Activated T-helper 2 cell treated with anti-CD3 and anti-CD28 coated beads, Interferon-gamma antibody, Interleukin-2, Interleukin-4, amounts not matched to agents 10 μg/mL and 5 μg/mL and 100 μg/mL, durations not matched to agents 14 hours and 24 hours and 36 hours (primary cell): ENCODE measurements around the gene RHBDF2. TPM values are rescaled to one million over a fixed set of nuclear protein-coding genes. Genes with fewer than 3 reads are reported as not detected.

Source experiments
- DNase-seq: peaks from one replicate; pipeline ENCODE4 v3.0.0; 2021; ENCODE audit warnings: low spot score
- H3K27ac Mint-ChIP-seq: one replicate; pipeline ENCODE4 v1.8.0; 2021; ENCODE audit warnings: mixed read lengths
- H3K27me3 Mint-ChIP-seq: one replicate; pipeline ENCODE4 v1.8.0; 2021; ENCODE audit warnings: low read depth, mixed read lengths
- H3K36me3 Mint-ChIP-seq: one replicate; pipeline ENCODE4 v1.8.0; 2021; ENCODE audit warnings: low read depth, mixed read lengths
- H3K4me1 Mint-ChIP-seq: one replicate; pipeline ENCODE4 v1.8.0; 2021; ENCODE audit warnings: low read depth, mixed read lengths
- H3K4me3 Mint-ChIP-seq: one replicate; pipeline ENCODE4 v1.8.0; 2021; ENCODE audit warnings: low read depth, mild to moderate bottlenecking, moderate library complexity, mixed read lengths
- H3K9me3 Mint-ChIP-seq: one replicate; pipeline ENCODE4 v1.8.0; 2021; ENCODE audit warnings: mixed read lengths
- intact Hi-C: fragments of 100-400 bp; cut with micrococcal nuclease; formaldehyde crosslinking; loops from one replicate; pipeline ENCODE4 v1.15.1; 2023
- total RNA-seq: library from RNA; stranded (reverse); gene quantifications from 2 replicates; pipeline ENCODE4 v1.2.3, GENCODE V29; 2022

The RHBDF2 gene
- total RNA-seq, 1 donor from 2014 or later: 45.3 TPM

DNA sequence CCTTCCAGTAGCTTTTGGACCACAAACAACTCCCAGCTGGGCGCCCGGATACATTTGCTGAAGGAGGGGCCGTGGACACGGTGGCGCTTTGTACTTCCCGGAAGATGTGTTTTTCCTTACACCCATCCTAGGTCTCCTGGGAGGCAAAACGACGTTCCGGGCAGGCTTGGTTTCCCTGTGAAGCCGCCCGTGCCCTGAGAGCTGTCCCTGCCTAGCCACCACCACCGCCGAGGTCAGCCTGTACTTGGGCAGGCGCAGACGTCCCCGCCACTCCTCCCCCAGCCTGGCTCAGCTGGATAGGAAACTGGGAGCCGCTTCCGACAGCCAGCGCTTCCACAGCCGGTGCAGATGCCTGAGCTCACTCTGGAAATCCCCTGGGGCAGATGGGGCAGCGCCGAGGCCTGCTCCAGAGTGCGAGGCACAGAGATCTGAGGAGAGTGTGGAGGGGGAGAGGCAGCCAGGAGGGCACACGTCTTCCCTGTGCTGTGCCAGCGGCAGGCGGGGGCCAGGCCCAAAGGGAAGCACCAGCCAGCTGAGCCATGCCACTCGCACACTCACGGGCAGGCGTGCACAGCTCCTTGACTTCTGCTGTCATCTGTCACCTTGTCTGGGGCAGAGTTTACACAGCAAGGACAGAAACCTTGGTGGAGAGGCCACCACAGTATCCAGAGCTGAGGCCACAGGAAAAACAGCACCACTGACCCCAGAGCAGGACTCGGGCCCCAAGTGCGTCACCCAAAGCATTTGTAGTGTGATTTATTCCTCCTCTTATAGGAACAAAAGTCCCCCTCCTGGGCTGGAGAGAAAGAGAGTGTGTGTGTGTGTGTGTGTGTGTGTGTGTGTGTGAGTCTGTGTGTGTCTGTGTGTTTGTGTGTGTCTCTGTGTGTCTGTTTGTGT, 3.0 kb downstream of the RHBDF2 start:
- H3K4me1 Mint-ChIP-seq: peaks cover 28% of the 10 kb centered on the region
- DNase-seq: no peak
- no peak overlapping the region for H3K27ac Mint-ChIP-seq
- no peaks in the 10 kb centered on the region for H3K9me3 Mint-ChIP-seq
- H3K27me3 Mint-ChIP-seq: no peaks in the 10 kb centered on the region
- peak overlapping the region; percentile 21 for H3K4me3 Mint-ChIP-seq
- intact Hi-C loops: loop anchor here (5.0 kb wide), 1 partner anchor 311 kb away; no protein-coding TSS in a partner anchor
- H3K36me3 Mint-ChIP-seq: peaks cover 9% of the 10 kb centered on the region

DNA sequence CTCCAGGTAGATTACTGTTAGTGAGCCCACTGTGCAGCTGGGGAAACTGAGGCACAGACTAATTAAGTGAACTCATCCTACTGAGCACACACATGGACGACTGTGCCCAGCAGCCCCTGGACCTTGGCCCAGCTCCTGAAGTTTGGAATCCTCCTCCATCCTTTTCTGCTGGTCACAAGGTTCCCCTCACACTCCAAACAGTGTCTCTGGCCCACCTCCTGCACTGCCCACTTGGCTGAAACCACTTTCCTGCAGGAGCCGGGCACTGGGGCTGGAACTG, 3.6 kb downstream of the RHBDF2 start:
- Mint-ChIP-seq H3K27me3 (no peaks in the 10 kb centered on the region), H3K27ac (no peak overlapping the region), H3K4me1 (peaks cover 33% of the 10 kb centered on the region), H3K36me3 (peaks cover 9% of the 10 kb centered on the region), H3K4me3 (no peak overlapping the region), H3K9me3 (no peaks in the 10 kb centered on the region)
- DNase-seq: no peak
- intact Hi-C loops: loop anchor here (5.0 kb wide), 1 partner anchor 310 kb away; no protein-coding TSS in a partner anchor

DNA sequence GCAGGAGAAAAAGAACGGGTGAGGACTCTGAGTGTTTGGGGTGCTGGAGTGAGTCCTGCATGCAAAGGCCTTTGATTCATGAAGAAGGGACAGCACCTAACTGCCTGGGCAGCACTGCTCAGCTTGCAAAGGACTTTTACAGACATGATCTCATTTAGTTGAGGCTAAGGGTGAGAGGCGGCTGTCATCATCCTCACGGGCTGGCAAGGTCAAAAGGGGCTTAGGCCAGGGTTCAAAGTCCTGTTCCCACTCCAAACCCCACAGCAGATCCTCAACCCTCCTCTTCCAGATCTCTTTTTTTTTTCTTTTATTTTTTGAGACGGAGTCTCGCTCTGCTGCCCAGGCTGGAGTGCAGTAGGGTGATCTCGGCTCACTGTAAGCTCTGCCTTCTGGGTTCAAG, 4.8 kb downstream of the RHBDF2 start:
- no peaks in the 10 kb centered on the region for H3K27me3 Mint-ChIP-seq
- no peak for DNase-seq
- H3K36me3 Mint-ChIP-seq: peaks cover 9% of the 10 kb centered on the region
- no peaks in the 10 kb centered on the region for H3K9me3 Mint-ChIP-seq
- H3K4me3 Mint-ChIP-seq: no peak overlapping the region
- no peak overlapping the region for H3K27ac Mint-ChIP-seq
- intact Hi-C loops: loop anchor here (5.0 kb wide), 1 partner anchor 309 kb away; no protein-coding TSS in a partner anchor
- peaks cover 37% of the 10 kb centered on the region for H3K4me1 Mint-ChIP-seq

DNA sequence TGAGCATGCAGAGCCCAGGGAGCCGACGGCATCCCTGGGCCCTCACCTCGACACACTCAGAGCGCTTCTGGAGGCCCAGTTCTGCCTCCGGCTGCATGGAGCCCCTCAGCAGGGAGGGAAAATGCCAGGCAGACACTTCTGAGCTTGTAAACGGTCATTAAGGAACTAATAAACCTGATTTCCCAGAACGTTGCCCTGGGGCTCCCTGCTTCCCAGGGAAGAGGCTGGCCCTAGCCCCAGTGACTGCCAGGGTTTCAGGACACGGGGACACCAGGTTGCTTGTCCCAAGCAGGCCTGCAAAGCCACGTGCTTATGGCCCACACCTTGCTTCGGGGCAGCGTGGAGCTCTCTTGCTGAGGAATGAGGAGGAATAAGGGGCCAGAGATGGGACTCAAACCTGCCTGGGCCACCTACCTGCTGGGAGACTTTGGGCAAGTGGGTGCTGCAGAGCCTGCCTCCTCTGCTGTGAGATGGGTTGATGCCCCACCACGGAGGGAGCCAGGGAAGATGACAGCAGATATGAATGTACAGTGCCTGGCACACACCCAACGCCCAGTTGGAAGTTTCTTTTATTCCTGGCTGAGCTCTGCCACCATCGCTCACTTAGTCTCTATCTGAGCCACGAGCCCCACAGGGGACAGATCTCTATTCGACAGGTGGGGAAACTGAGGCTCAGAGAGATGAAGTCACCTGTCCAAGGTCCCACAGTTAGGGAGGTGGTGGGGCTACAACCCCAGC, 5.4 kb downstream of the RHBDF2 start:
- Mint-ChIP-seq H3K27ac (no peak overlapping the region), H3K27me3 (no peaks in the 10 kb centered on the region)

DNA sequence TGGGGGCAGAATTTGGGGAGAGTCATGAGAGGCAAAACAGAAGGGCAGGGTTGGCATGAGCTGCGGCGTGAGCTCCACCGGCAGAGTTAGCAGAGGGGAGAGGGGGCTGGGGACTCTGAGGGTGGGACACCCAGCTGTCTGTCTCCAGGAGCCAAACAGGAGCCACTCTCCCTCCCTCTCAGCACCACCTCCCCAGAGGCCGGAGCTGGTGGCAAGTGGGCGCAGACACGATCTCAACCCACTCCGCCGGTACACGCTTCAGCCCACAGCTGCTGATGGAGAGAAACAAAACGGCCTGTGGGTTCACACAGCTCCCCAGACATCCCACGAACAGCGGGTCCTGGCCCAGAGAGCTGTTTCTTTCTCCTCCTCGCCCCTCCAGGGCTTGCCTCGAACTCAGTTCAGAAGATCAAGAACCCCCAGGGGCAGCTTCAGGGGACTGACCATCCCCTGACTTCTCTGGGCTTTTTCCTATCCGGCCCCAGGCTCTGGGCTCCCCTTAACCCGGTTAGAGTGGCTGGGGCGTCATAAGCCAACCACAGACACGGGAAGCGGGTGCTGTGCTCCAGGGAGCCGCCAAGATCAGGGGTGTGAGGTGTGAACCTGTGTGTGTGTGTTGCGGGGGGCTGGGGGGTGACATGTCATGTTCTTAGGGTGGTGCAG, 7.6 kb downstream of the RHBDF2 start:
- intact Hi-C loops: loop anchor here (1.0 kb wide), 1 partner anchor 22 kb away; no protein-coding TSS in a partner anchor
- Mint-ChIP-seq H3K36me3 (peaks cover 3% of the 10 kb centered on the region), H3K9me3 (no peaks in the 10 kb centered on the region), H3K27me3 (no peaks in the 10 kb centered on the region), H3K4me1 (peaks cover 30% of the 10 kb centered on the region), H3K27ac (peak overlapping the region; percentile 95), H3K4me3 (peak overlapping the region; percentile 71)
- no peak for DNase-seq

More for the DNA sequence above, 5.4 kb downstream of the RHBDF2 start:
- DNase-seq: no peak
- Mint-ChIP-seq H3K4me3 (no peak overlapping the region), H3K36me3 (peaks cover 9% of the 10 kb centered on the region), H3K9me3 (no peaks in the 10 kb centered on the region), H3K4me1 (peaks cover 37% of the 10 kb centered on the region)
- intact Hi-C loops: loop anchor here (5.0 kb wide), 1 partner anchor 309 kb away; no protein-coding TSS in a partner anchor

DNA sequence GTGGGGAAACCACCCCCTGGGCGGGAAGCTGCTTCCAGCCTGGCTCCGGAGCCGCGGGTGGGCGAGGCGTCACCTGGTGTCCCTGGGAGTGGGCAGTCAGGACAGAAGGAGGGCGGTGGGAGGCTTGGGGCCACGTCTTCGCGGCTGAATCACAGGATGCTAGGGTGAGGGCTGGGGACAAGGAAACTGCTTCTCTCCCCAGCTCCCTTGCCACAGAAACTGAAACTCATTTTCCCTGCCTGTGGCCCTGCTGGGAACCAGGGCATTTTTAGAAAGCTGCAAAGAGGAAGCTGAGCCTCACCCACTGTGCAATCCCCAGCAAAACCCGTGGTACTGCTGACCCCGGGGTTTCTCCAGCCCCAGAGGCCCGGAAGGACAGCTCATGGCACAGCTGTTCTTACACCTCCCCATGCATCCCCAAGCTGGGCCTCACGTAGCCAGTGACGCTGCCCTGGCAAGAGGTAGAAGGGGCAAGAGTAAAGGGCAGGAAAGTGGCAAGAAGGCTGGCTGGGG, 8.2 kb downstream of the RHBDF2 start:
- intact Hi-C loops: loop anchor here (1.0 kb wide), 1 partner anchor 22 kb away; no protein-coding TSS in a partner anchor
- peaks cover 3% of the 10 kb centered on the region for H3K36me3 Mint-ChIP-seq
- DNase-seq: peak; percentile 48
- peaks cover 30% of the 10 kb centered on the region for H3K4me1 Mint-ChIP-seq
- peak overlapping the region; percentile 95 for H3K27ac Mint-ChIP-seq
- H3K4me3 Mint-ChIP-seq: peak overlapping the region; percentile 71
- no peaks in the 10 kb centered on the region for H3K27me3 Mint-ChIP-seq
- no peaks in the 10 kb centered on the region for H3K9me3 Mint-ChIP-seq

DNA sequence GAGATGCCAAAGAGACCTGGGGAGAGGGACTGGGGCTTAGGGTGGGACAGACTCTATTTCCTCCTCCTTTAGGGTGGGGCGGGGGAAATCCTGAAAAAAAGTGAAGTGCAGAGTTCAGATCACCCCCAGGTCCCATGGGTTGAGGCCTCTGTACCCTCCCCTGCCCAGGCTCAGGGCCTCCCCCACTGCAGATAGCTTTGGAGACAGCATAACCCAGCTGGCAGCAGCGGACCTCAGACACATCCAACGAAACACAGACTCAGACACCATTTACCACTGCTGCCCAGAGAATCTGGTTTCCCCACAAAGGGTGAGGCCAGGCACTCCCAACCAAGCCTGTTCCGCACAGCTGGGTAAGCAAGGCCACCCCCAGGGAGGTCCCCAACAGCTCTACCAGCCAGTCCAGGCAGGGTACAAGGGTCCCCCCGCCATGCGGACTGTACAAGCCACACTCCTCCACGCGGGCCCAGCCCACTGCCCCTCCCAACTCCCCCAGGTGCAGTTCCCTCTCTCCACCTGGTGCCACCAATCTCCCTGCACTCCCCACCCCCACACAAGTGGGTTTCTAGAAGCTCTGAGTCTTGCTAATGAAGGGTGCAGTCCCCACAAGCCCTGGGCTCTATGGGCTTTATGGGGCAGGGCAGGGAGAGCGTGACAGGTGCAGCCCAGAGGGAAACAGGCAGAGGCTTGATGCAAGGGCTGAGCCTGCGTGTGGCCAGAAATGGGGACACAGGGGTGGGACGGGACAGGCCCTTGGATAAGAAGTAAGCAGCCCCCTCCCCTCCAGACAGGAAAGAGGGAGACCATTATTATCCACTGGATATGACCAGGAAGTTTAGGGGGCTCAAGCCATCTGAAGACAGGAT, 8.9 kb downstream of the RHBDF2 start:
- peaks cover 30% of the 10 kb centered on the region for H3K4me1 Mint-ChIP-seq
- no peak for DNase-seq

DNA sequence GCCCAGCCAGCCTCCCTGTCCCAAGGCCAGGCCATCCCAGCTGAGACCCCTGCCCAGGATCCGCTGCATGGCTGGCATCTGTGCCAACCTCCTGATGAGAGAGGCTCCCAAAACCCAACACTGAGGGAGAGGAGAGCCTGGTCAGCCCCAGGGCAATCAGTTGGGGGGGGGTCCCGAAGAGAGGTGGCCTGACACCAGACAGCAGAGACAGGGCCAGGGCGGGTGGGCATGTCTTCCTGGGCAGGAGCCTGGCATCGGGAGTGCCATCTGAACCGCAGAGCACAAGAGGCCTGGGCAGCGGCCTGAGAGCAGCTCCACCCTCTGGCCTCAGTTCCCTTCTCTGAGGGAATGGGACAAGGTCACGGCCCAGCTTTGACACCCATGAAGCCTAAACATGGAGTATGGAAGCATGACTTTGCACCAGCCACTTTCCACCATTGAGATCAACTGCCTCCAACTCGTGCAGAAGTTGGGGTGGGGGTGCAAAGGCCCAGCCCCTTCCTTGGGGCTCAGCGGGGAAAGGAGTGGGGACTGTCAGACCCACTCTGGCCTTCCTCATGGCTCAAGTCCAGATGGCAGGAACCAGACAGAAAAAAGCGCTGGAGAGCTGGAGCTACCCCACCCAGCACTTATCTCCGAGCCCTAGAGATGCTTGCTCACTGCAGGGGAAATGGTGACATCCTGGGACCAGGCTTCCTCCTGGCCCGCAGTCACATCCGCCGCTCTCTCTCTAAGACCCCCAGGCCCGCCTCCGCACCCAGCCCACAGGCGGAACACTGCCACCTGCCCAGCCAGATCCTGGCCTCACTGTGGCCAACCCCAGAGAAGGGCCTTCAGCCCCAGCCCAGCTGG, 9.7 kb downstream of the RHBDF2 start:
- H3K4me1 Mint-ChIP-seq: peaks cover 30% of the 10 kb centered on the region
- no peaks in the 10 kb centered on the region for H3K9me3 Mint-ChIP-seq
- no peaks in the 10 kb centered on the region for H3K27me3 Mint-ChIP-seq
- intact Hi-C loops: no loop called here
- peak overlapping the region; percentile 95 for H3K27ac Mint-ChIP-seq
- peak overlapping the region; percentile 11 for H3K4me3 Mint-ChIP-seq
- peaks cover 9% of the 10 kb centered on the region for H3K36me3 Mint-ChIP-seq
- DNase-seq: peak; percentile 30

More for the DNA sequence above, 8.9 kb downstream of the RHBDF2 start:
- H3K27ac Mint-ChIP-seq: peak overlapping the region; percentile 95
- intact Hi-C loops: no loop called here
- peak overlapping the region; percentile 60 for H3K4me3 Mint-ChIP-seq
- no peaks in the 10 kb centered on the region for H3K27me3 Mint-ChIP-seq
- peaks cover 9% of the 10 kb centered on the region for H3K36me3 Mint-ChIP-seq
- no peaks in the 10 kb centered on the region for H3K9me3 Mint-ChIP-seq

DNA sequence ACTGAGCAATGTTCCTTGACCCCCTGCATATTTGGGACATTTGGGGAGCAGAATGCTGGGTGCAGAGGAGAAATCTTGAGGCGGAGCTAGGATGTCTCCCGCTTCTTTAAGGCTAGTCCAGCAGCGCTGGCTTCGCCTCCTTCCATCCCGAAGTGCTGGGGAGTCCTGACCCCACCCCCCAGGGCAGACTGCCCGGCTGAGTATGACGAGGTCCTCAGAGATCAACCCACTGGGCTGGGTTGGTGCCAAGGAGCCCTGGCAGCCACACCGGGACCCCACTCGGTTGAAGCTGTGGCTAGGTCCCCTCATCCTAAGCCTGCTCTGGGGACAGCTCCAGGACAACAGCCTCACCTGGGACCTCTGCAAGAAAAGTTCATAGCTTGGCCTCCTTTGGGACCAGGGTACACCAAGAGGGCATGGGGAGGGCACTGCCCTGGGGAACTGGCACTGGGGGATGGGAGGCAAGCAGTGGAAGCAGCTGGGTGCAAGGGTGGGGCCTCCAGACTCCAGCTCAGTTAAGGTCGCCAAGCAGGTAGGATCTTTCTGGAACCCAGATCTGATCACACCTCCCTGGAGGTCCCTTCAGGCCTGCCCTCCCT, 11.0 kb downstream of the RHBDF2 start:
- DNase-seq: no peak
- H3K27ac Mint-ChIP-seq: peak overlapping the region; percentile 11
- no peaks in the 10 kb centered on the region for H3K27me3 Mint-ChIP-seq
- peaks cover 9% of the 10 kb centered on the region for H3K36me3 Mint-ChIP-seq
- no peak overlapping the region for H3K4me3 Mint-ChIP-seq
- intact Hi-C loops: no loop called here
- H3K9me3 Mint-ChIP-seq: no peaks in the 10 kb centered on the region
- peaks cover 30% of the 10 kb centered on the region for H3K4me1 Mint-ChIP-seq

DNA sequence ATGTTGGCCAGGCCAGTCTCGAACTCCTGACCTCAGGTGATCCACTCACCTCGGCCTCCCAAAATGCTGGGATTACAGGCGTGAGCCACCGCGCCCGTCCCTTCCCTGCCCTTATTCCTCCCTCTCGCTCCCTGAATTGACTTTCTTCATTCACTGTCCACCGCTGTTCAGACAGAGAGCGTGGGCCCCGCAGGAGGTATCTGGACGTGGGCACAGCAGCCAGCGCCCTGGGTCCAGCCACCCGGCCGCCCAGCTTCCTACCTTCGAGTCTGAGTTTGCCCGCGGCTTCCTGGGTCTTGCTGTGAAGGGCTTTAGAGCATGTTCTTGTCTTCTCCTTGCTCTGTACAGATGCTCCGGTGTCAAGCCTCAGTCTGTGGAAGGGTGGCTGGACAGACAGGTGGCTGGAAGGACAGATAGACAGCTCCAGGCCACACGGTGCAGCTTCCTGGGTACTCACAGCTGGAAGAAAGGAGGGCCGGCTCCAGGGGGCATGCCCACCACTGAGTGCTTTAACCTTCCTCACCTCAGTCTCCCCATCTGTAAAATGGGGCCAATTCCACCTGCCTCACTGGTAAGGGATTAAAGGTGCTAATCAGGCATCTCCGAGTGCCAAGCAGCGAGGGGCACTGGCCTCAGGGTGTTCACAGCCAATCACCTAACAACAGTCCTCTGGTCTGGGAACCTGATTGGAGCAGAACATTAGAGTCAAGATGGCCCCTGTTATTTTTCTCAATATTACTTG, 13.6 kb downstream of the RHBDF2 start:
- Mint-ChIP-seq H3K4me1 (peaks cover 16% of the 10 kb centered on the region), H3K27ac (no peak overlapping the region), H3K27me3 (no peaks in the 10 kb centered on the region), H3K9me3 (no peaks in the 10 kb centered on the region), H3K4me3 (no peak overlapping the region), H3K36me3 (peaks cover 12% of the 10 kb centered on the region)
- intact Hi-C loops: no loop called here
- no peak for DNase-seq
